ENCODE data around the gene FBN1. TPM values are rescaled to one million over a fixed set of nuclear protein-coding genes. Genes with fewer than 3 reads are reported as not detected.

The FBN1 gene
- total and polyA plus RNA-seq, 10 of the 15 experiments (the other 5 are each of a cell fraction or from before 2014, with no cell fraction given), result 2.2 to 15.3 (median 7.0) TPM

- TF ChIP-seq SMAD5 (IDR thresholded peaks at IDR 0.05; ENCODE audit: low read depth), result no peak
Measured at GRCh38 chr15:48462688-48463087, 182.8 kb downstream of the FBN1 start (continued).

GRCh38 chr15:48459571-48460442 lies 185.7 kb downstream of the FBN1 start:
- BruUV-seq (replicated peaks), result no TSS peak
- no peak overlapping the region for H3K4me3 ChIP-seq
- WGBS (ENCODE audit: insufficient coverage, insufficient replicate concordance, low lambda C conversion rate, missing lambda C conversion rate), result 91% methylated on average over 7 of the region's 7 CpGs

More at GRCh38 chr15:48459571-48460442, 185.7 kb downstream of the FBN1 start:
- POLR2A ChIA-PET, result no interaction called here
- H3K4me2 ChIP-seq (ENCODE audit: control insufficient read depth, insufficient read depth), result no peak overlapping the region
- SMC1A ChIA-PET (ENCODE audit: uncharacterized antibody, unreplicated experiment), result interaction anchor here (0.5 to 1.9 kb wide), 2 partner anchors 11 to 266 kb away, joined by 3 to 6 read pairs; no protein-coding TSS in a partner anchor
- FAIRE-seq, result no peak
- H3K27me3 ChIP-seq (replicated peaks in 1 of 2; ENCODE audit: control insufficient read depth in 2 of 2, insufficient read depth in 2 of 2, low read length in 1 of 2), result no peaks in the 10 kb centered on the region
- CTCF ChIA-PET, result interaction anchor here (1.5 to 1.6 kb wide), 2 partner anchors 12 to 101 kb away, joined by 4 to 10 read pairs; no protein-coding TSS in a partner anchor
- no peak overlapping the region for H3K27ac ChIP-seq (ENCODE audit: control insufficient read depth, insufficient read depth)
- in situ Hi-C loops (cut with MboI), result no loop called here
- no peaks in the 10 kb centered on the region for H4K20me1 ChIP-seq (ENCODE audit: control insufficient read depth, insufficient read depth)
- ATAC-seq, result no peak
- H3K9me3 ChIP-seq (replicated peaks; ENCODE audit: control insufficient read depth, insufficient read depth, low read length), result no peaks in the 10 kb centered on the region
- H2AFZ ChIP-seq (ENCODE audit: control insufficient read depth, low read depth, low read length), result no peak overlapping the region
- H3K36me3 ChIP-seq (ENCODE audit: control insufficient read depth in 2 of 2, insufficient read depth in 2 of 2, low read length in 1 of 2), result no peaks in the 10 kb centered on the region; a peak in 3 of 4 replicates
- H3K9ac ChIP-seq (ENCODE audit: control insufficient read depth, insufficient read depth, low read length), result no peak overlapping the region
- intact Hi-C loops (cut with micrococcal nuclease; ENCODE audit: unreplicated experiment), result no loop called here
- no peak for DNase-seq (ENCODE audit: low read depth, low spot score)
- TF ChIP-seq RBBP5 (conservative IDR thresholded peaks at IDR 0.05) (no peak), IKZF2 (IDR thresholded peaks at IDR 0.05) (no peak), FOXM1 (IDR thresholded peaks at IDR 0.05; ENCODE audit: low read depth, low read length) (no peak), ZBTB11 (CRISPR knock-in tag; IDR thresholded peaks at IDR 0.05) (no peak), FOS (IDR thresholded peaks at IDR 0.05; ENCODE audit: borderline replicate concordance, extremely low read depth, insufficient read length) (no peak), YY1 (IDR thresholded peaks at IDR 0.05; ENCODE audit: low read depth, low read length) (no peak)
- H3K4me1 ChIP-seq (ENCODE audit: control insufficient read depth, insufficient read depth, low read length), result no peaks in the 10 kb centered on the region
- RAD21 ChIA-PET (ENCODE audit: unreplicated experiment), result no interaction called here
- no peaks in the 10 kb centered on the region for H3K79me2 ChIP-seq (ENCODE audit: control insufficient read depth, insufficient read depth, low read length)
